ENCODE measurements around the gene POTEM. TPM values are rescaled to one million over a fixed set of nuclear protein-coding genes. Genes with fewer than 3 reads are reported as not detected.
"Not testable (repeated sequence)": the region's sequence is repeated elsewhere in the genome, so short reads cannot be mapped to it uniquely, and the experiment has no call there.

POTEM gene

DNA sequence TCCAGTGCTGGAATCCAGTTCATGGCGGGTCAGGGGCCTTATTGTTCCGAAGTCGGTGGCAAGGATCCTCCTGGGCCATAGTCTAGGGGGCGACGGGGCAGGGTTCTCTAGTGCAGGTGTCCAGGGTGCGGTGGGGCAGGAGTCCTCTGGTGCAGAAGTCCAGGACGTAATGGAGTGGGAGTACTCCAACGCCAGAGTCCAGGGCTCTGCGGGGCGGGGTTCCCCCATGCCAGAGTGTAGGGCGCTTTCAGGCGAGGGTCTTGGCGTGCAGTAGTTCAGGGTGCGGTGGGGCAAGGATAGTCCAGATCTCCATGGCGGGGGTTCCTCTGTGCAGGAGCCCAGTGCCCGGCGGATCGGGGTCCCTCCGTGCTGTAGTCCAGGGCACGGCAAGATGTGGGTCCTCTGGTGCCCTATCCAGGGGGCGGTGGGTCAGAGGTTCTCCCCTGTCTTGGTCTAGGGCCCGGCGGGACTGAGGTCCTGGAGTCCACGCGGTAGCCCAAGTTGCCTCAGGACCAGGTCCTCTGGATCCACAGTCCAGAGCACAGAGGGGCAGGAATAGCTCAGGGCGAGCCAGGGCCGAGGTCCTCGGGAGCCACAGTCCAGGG is 70.9 kb downstream of the POTEM start:
- H2AK5ac ChIP-seq (ENCODE audit: low read length); H4K8ac ChIP-seq (ENCODE audit: low read depth, low read length); H3K4me2 ChIP-seq (ENCODE audit: low read length); DNase-seq; H2BK5ac ChIP-seq (ENCODE audit: low read length); H3K4me3 ChIP-seq (ENCODE audit: low read length); H3K18ac ChIP-seq (ENCODE audit: low read length); H3K79me2 ChIP-seq (ENCODE audit: control insufficient read depth, insufficient read depth, low read length); H2BK120ac ChIP-seq (ENCODE audit: low read depth, low read length); H3K23ac ChIP-seq (ENCODE audit: low read length); H3K27ac ChIP-seq (ENCODE audit: low read depth, low read length); H3K4me1 ChIP-seq (ENCODE audit: control insufficient read depth, low read depth, low read length); H2BK15ac ChIP-seq (replicated peaks; ENCODE audit: low read depth); H4K5ac ChIP-seq (ENCODE audit: low read length); H3K79me1 ChIP-seq (ENCODE audit: low read length); H3K36me3 ChIP-seq (ENCODE audit: control insufficient read depth, insufficient read depth, low read length); H3K56ac ChIP-seq (ENCODE audit: low read length); H3K27me3 ChIP-seq (ENCODE audit: insufficient read depth, low read length, poor library complexity); H3K9ac ChIP-seq (ENCODE audit: low read length); H3K4ac ChIP-seq (ENCODE audit: low read depth, low read length): not testable (repeated sequence)
- WGBS (ENCODE audit: extremely low coverage, insufficient coverage, low lambda C conversion rate): no CpG with 5 or more reads among the region's 28 CpGs

DNA sequence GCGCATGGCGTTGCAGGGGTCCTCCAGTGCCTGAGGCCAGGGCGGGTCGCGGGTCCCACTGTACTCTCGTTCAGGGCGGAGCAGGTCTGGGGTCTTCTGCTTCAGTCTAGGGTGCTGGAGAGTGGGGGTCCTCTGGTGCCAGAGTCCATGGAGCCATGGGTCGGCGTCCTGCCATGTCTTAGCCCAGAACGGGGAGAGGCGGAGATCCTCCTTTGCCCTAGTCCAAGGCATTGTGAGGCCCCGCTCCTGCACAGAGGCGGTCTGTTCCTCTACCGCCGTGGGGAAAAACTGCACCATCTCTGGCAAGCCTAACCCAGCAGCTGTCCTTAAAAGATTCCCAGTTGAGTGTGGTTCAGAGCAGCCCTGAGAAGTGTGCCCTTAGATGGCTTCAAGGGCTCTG is 71.6 kb downstream of the POTEM start:
- H3K79me1 ChIP-seq (ENCODE audit: low read length); H3K9ac ChIP-seq (ENCODE audit: low read length); H3K79me2 ChIP-seq (ENCODE audit: control insufficient read depth, insufficient read depth, low read length); H2AK5ac ChIP-seq (ENCODE audit: low read length); H3K4ac ChIP-seq (ENCODE audit: low read depth, low read length); H3K4me3 ChIP-seq (ENCODE audit: low read length); H4K8ac ChIP-seq (ENCODE audit: low read depth, low read length); H3K4me2 ChIP-seq (ENCODE audit: low read length); H3K4me1 ChIP-seq (ENCODE audit: control insufficient read depth, low read depth, low read length); H3K27me3 ChIP-seq (ENCODE audit: insufficient read depth, low read length, poor library complexity); H3K36me3 ChIP-seq (ENCODE audit: control insufficient read depth, insufficient read depth, low read length); H3K56ac ChIP-seq (ENCODE audit: low read length); H4K5ac ChIP-seq (ENCODE audit: low read length); H3K23ac ChIP-seq (ENCODE audit: low read length); H3K18ac ChIP-seq (ENCODE audit: low read length); H2BK120ac ChIP-seq (ENCODE audit: low read depth, low read length); DNase-seq; H3K27ac ChIP-seq (ENCODE audit: low read depth, low read length); H2BK15ac ChIP-seq (replicated peaks; ENCODE audit: low read depth); H2BK5ac ChIP-seq (ENCODE audit: low read length): not testable (repeated sequence)
- no CpG with 5 or more reads among the region's 15 CpGs for WGBS (ENCODE audit: extremely low coverage, insufficient coverage, low lambda C conversion rate)

DNA sequence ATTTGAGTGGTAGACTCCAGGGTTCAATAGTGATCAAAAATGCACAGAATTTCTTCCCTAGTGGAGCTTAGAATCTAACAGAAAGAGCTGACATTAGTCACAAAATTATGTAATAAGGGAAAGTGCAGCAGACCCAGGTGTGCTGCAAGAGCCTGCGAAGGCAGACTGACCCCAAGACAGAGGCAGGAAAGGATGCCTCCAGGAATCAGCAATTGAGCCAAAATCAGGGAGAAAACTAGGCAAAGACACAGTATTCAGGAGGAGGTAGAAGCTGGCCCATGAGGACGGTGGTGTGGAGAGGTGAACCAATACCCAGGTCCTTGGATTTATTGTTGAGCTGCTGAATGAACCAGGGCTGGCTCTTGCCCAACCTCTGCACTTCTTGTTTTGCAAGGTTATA is 76.2 kb downstream of the POTEM start:
- H2BK5ac ChIP-seq (ENCODE audit: low read length); H3K79me2 ChIP-seq (ENCODE audit: control insufficient read depth, insufficient read depth, low read length); H3K4me1 ChIP-seq (ENCODE audit: control insufficient read depth, low read depth, low read length); H3K9ac ChIP-seq (ENCODE audit: low read length); H3K36me3 ChIP-seq (ENCODE audit: control insufficient read depth, insufficient read depth, low read length); H3K4ac ChIP-seq (ENCODE audit: low read depth, low read length); H4K5ac ChIP-seq (ENCODE audit: low read length); H2BK15ac ChIP-seq (replicated peaks; ENCODE audit: low read depth); H3K27me3 ChIP-seq (ENCODE audit: insufficient read depth, low read length, poor library complexity); H3K18ac ChIP-seq (ENCODE audit: low read length); H4K8ac ChIP-seq (ENCODE audit: low read depth, low read length); H3K56ac ChIP-seq (ENCODE audit: low read length); H3K27ac ChIP-seq (ENCODE audit: low read depth, low read length); H3K79me1 ChIP-seq (ENCODE audit: low read length); DNase-seq; H3K4me3 ChIP-seq (ENCODE audit: low read length); H2BK120ac ChIP-seq (ENCODE audit: low read depth, low read length); H3K4me2 ChIP-seq (ENCODE audit: low read length); H3K23ac ChIP-seq (ENCODE audit: low read length); H2AK5ac ChIP-seq (ENCODE audit: low read length): not testable (repeated sequence)
- WGBS (ENCODE audit: extremely low coverage, insufficient coverage, low lambda C conversion rate): no CpG with 5 or more reads among the region's 2 CpGs

Small RNAs within 50 kb of the gene (small RNA-seq; reads per million reads assigned to genes)
- gene RNU6-1239P (ENCODE audit: insufficient read depth): not detected

Measured in mesendoderm (in vitro differentiated cells).